Measurements from ENCODE around the gene SSR2. TPM values are rescaled to one million over a fixed set of nuclear protein-coding genes. Genes with fewer than 3 reads are reported as not detected.

The SSR2 gene
- polyA plus RNA-seq, 1 donor (not counting 4 experiments of a cell fraction or from before 2014, with no cell fraction given) = 302 TPM

GRCh38 chr1:156002188-156002911 lies 18.4 kb downstream of the SSR2 start:
- H3K36me3 ChIP-seq (ENCODE audit: control insufficient read depth in 2 of 2, extremely low read depth in 1 of 2, insufficient read depth in 2 of 2, low read length in 2 of 2) = no peaks in the 10 kb centered on the region
- H2AFZ ChIP-seq (ENCODE audit: control insufficient read depth, low read length) = peak overlapping the region; percentile 20
- TF ChIP-seq EZH2 (IDR thresholded peaks at IDR 0.05; ENCODE audit: low read length) = no peak
- no peak for TF ChIP-seq CTCF (optimal IDR thresholded peaks at IDR 0.05 in 1 of 3, IDR thresholded peaks at IDR 0.05 in 1 of 3, conservative IDR thresholded peaks at IDR 0.05 in 1 of 3; ENCODE audit: extremely low read depth in 1 of 3, insufficient read depth in 2 of 3, low read length in 3 of 3)
- peaks cover 37% of the 10 kb centered on the region for H3K4me1 ChIP-seq (ENCODE audit: control insufficient read depth, extremely low read depth, insufficient read depth, low read length)
- no peaks in the 10 kb centered on the region for H3K79me2 ChIP-seq (ENCODE audit: control insufficient read depth, insufficient read depth, low read length)
- H3K9me3 ChIP-seq (ENCODE audit: control insufficient read depth, low read depth, low read length) = no peaks in the 10 kb centered on the region
- DNase-seq (ENCODE audit: low read depth, low spot score) (no peak), FAIRE-seq (no peak)
- peak overlapping the region; percentile 74 for H3K4me2 ChIP-seq (ENCODE audit: control insufficient read depth, extremely low read depth, insufficient read depth, low read depth, low read length)
- no peak overlapping the region for H3K9ac ChIP-seq (ENCODE audit: control insufficient read depth, extremely low read depth, insufficient read depth, low read length)
- peaks cover 5% of the 10 kb centered on the region for H3K9me1 ChIP-seq (ENCODE audit: control insufficient read depth, extremely low read depth, insufficient read depth, low read length)
- H3K27me3 ChIP-seq (ENCODE audit: control insufficient read depth, extremely low read depth, insufficient read depth, low read length) = no peaks in the 10 kb centered on the region
- H3K4me3 ChIP-seq (ENCODE audit: control insufficient read depth in 2 of 3, extremely low read depth in 1 of 3, insufficient read depth in 2 of 3, low read depth in 1 of 3, low read length in 3 of 3) = peak overlapping the region in 1 of 3 experiments; percentile 13
- no peaks in the 10 kb centered on the region for H4K20me1 ChIP-seq (ENCODE audit: control insufficient read depth, extremely low read depth, insufficient read depth, low read length)
- dilution Hi-C loops (cut with MboI; ENCODE audit: extremely low pct_ligation_motif_present, low sequenced_read_pairs) = no loop called here
- H3K27ac ChIP-seq (ENCODE audit: control insufficient read depth, insufficient read depth, low read length) = peak overlapping the region; percentile 67

- peaks cover 32% of the 10 kb centered on the region for H3K4me1 ChIP-seq (ENCODE audit: control insufficient read depth, extremely low read depth, insufficient read depth, low read length)
- peak overlapping the region; percentile 74 for H3K4me2 ChIP-seq (ENCODE audit: control insufficient read depth, extremely low read depth, insufficient read depth, low read depth, low read length)
- H2AFZ ChIP-seq (ENCODE audit: control insufficient read depth, low read length) = peak overlapping the region; percentile 2
- peak in 1 of 3 experiments; percentile 27 for TF ChIP-seq CTCF (optimal IDR thresholded peaks at IDR 0.05 in 1 of 3, IDR thresholded peaks at IDR 0.05 in 1 of 3, conservative IDR thresholded peaks at IDR 0.05 in 1 of 3; ENCODE audit: extremely low read depth in 1 of 3, insufficient read depth in 2 of 3, low read length in 3 of 3)
- TF ChIP-seq EZH2 (IDR thresholded peaks at IDR 0.05; ENCODE audit: low read length) = no peak
- dilution Hi-C loops (cut with MboI; ENCODE audit: extremely low pct_ligation_motif_present, low sequenced_read_pairs) = no loop called here
- no peaks in the 10 kb centered on the region for H3K36me3 ChIP-seq (ENCODE audit: control insufficient read depth in 2 of 2, extremely low read depth in 1 of 2, insufficient read depth in 2 of 2, low read length in 2 of 2)
- FAIRE-seq (no peak), DNase-seq (ENCODE audit: low read depth, low spot score) (no peak)
- no peak overlapping the region for H3K27ac ChIP-seq (ENCODE audit: control insufficient read depth, insufficient read depth, low read length)
- no peaks in the 10 kb centered on the region for H4K20me1 ChIP-seq (ENCODE audit: control insufficient read depth, extremely low read depth, insufficient read depth, low read length)
- no peak overlapping the region for H3K4me3 ChIP-seq (ENCODE audit: control insufficient read depth in 2 of 3, extremely low read depth in 1 of 3, insufficient read depth in 2 of 3, low read depth in 1 of 3, low read length in 3 of 3)
- H3K9ac ChIP-seq (ENCODE audit: control insufficient read depth, extremely low read depth, insufficient read depth, low read length) = no peak overlapping the region
- H3K9me1 ChIP-seq (ENCODE audit: control insufficient read depth, extremely low read depth, insufficient read depth, low read length) = peaks cover 2% of the 10 kb centered on the region
- H3K79me2 ChIP-seq (ENCODE audit: control insufficient read depth, insufficient read depth, low read length) = no peaks in the 10 kb centered on the region
- no peaks in the 10 kb centered on the region for H3K27me3 ChIP-seq (ENCODE audit: control insufficient read depth, extremely low read depth, insufficient read depth, low read length)
- H3K9me3 ChIP-seq (ENCODE audit: control insufficient read depth, low read depth, low read length) = no peaks in the 10 kb centered on the region
These were observed 19.0 kb downstream of the SSR2 start for GRCh38 chr1:156001662-156002171.
